ENCODE data around the gene RPUSD1.

DNA sequence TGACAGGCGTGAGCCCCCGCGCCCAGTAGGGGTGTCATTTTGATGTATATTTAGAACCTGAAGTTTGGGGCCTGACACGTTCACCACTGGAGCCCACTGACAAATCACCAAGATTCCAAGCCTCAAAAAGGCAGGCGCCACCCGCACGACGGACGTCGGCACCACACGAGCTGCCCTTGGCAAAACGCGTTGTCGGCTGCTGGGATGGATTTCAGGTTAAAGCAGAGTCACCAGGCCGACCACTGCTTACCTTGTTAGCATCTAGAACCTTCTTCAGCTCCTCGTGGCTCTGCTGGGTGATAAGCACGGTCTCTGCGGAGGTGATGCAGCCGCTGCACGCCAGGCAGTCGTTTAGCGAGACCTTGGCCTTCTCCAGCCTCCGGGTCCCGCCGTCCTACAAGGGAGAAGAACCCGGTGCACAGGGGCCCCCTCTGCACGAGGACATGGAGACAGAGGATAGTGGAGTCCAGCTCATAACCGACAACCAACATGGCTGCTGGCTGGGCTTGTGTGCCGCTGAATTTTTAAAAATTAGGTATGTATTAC, 51.2 kb downstream of the RPUSD1 start:
- TF ChIP-seq, protein P1, sequence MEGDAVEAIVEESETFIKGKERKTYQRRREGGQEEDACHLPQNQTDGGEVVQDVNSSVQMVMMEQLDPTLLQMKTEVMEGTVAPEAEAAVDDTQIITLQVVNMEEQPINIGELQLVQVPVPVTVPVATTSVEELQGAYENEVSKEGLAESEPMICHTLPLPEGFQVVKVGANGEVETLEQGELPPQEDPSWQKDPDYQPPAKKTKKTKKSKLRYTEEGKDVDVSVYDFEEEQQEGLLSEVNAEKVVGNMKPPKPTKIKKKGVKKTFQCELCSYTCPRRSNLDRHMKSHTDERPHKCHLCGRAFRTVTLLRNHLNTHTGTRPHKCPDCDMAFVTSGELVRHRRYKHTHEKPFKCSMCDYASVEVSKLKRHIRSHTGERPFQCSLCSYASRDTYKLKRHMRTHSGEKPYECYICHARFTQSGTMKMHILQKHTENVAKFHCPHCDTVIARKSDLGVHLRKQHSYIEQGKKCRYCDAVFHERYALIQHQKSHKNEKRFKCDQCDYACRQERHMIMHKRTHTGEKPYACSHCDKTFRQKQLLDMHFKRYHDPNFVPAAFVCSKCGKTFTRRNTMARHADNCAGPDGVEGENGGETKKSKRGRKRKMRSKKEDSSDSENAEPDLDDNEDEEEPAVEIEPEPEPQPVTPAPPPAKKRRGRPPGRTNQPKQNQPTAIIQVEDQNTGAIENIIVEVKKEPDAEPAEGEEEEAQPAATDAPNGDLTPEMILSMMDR (IDR thresholded peaks at IDR 0.05): no peak
- TF ChIP-seq POLR2A (IDR thresholded peaks at IDR 0.05) (no peak), POLR2AphosphoS5 (IDR thresholded peaks at IDR 0.05) (no peak)

Data from gastroesophageal sphincter (tissue), 3 donors.